Putamen (tissue), 1 donor: ENCODE measurements around the gene CERS6.
"Not testable (repeated sequence)": the region's sequence is repeated elsewhere in the genome, so short reads cannot be mapped to it uniquely, and the experiment has no call there.

Source experiments
- DNase-seq: peaks from one replicate; pipeline ENCODE4 v3.0.0-alpha.2; 2016; ENCODE audit warnings: low spot score

CERS6 gene

DNA sequence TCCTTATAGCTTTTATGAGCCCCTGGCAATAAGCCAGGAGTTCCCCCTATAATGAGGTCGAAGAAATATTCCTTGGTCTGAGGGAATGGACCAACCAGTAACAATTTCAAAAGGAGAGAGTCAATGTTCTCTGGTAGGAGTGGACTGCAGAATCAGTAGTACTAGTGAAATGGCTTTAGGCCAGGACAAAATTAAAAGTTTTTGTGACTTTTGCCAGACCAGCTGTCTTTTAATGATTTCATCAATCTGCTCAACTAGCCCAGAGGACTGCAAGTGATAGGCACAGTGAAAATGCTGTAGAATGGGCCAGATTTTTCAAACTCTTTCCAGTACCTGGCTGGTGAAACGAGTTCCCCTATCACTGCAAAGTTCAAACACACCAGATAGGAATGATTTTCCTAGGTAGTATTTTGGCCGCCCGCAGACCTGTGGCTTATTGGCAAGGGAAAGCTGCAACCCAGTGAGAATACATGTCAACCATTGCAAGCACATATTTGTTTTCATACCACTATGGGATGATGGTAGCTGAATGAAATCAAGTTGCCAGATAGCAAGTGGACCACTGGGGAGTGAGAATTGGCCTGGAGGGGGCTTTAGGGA, 45.5 kb downstream of the CERS6 start:
- no peak for DNase-seq

DNA sequence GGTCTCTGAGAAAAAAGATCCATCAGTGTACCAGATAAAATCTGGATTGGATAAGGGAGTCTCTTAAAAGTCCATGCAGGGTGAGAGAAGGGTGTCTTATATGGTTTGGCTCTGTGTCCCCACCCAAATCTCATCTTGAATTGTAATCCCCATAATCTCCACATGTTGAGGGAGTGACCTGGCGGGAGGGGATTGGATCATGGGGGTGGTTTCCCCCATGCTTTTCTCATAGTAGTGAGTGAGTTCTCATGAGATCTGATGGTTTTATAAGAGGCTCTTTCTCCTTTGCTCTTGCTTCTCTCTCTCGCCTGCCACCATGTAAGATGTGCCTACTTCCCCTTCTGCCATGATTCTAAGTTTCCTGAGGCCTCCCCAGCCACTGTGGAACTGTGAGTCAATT, 46.8 kb downstream of the CERS6 start:
- not testable (repeated sequence) for DNase-seq

DNA sequence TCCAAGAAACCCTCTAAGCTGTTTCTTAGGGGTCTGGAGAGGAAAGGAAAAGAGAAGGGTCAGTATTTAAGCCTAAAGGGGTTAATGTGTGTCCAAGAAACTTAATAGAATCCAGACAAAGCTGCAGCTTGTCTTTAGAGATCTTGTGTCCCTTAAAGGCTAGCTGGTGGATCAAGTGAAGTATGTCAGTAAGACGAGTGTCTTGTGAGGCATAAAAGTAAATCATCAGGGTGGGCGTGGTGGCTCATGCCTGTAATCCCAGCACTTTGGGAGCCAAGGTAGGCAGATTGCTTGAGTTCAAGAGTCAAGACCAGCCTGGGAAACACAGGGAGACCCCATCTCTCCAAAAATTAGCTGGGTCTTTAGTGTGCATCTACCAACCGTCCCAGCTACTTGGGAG, 47.8 kb downstream of the CERS6 start:
- no peak for DNase-seq

DNA sequence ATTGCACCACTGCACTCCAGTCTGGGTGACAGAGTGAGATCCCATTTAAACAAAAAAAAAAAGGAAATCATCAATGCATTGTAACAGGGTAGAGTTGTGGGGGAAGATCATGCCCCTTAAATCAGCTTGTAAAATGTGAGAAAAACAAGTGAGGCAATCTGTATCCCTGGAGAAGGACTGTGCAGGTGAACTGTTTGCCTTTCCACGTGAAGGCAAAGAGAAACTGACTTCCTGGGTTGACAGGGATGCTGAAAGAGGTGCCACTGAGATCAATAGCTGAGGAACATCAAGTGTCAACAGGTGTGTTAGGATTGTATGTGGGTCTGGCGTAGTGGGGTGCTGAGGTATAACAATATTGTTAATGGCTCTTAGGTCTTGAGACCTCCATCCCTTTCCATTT, 48.3 kb downstream of the CERS6 start:
- no peak for DNase-seq

DNA sequence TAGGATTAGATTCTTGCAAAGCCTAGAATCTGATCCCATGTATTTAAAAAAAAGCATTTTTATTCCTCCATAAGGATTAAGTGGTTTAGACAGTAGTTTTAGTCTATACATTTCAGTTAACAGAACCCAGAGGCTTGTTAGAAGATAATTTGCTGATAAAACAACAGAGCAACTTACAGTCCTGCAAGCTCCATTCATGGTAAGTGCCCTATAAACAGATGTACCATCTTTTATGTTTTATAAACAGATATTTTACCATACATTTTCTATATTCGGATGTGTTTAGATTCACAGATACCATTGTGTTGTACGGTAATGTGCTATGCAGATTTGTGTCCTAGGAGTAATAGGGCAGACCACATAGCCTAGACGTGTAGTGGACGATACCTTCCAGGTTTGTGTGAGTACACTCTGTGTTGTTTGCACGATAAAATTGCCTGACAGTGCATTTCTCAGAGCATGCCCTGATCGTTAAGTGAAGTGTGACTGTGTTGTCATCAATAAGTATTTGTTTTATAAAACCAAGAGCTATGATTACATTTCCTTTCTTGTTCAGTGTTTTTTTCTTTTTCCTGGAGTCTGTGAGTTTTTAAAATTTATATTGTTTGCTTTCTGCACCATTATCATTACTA, 54.2 kb downstream of the CERS6 start:
- no peak for DNase-seq

DNA sequence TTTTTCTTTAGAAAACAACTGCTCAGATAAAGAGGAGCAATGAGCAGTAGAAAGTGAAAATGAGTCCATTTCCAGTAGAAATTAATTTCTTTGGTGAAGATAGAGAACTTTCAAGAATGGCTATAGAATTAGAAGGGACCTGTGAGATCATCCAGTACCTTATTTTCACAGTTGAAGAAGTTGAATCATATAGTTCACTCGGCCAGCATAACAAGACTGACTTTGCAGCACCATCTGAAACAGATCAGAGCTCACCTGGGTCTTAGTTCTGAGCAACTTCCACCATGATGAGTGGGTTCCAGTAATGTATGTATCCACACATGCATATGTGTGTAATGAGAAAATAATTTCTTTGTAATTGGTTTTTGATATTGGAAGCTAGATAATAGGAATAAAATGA, 58.6 kb downstream of the CERS6 start:
- DNase-seq, result no peak

DNA sequence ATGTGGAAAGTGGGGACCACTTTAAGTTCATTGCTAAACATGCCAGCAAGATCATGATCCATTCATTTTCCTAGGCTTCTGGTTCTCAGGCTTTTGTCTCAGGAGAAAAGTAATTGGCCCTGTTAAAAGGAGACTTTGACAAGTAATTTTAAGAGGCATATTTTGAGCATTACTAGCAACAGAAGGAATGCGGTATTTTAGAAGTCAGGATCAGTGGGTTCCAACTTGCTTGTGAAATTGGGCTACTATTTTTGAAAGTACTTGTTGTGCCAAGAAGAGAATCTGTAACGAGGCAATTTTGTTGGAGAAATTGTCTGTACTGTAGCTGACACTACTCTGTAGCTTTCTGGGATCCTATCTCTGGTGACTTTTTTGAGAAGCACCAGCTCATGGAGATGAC, 59.4 kb downstream of the CERS6 start:
- DNase-seq, result peak; percentile 44

DNA sequence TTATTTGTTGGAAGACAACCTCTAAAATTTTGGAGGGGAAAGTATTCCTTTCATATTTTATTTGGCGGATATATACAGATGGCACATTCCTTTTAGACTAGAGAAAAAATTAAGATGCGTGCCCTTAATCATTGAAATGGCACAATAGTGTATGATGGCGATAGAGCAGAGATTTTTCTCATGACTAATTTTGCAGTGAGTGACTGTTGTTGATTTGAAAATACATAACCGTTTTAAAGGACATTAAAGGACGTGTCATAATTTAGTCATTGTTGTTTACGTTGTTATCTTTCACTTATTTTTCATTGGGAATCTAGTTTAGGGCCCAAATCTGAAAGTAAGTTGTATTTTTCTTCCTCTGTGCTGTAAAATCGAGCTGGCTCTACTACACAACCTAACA, 61.7 kb downstream of the CERS6 start:
- no peak for DNase-seq

DNA sequence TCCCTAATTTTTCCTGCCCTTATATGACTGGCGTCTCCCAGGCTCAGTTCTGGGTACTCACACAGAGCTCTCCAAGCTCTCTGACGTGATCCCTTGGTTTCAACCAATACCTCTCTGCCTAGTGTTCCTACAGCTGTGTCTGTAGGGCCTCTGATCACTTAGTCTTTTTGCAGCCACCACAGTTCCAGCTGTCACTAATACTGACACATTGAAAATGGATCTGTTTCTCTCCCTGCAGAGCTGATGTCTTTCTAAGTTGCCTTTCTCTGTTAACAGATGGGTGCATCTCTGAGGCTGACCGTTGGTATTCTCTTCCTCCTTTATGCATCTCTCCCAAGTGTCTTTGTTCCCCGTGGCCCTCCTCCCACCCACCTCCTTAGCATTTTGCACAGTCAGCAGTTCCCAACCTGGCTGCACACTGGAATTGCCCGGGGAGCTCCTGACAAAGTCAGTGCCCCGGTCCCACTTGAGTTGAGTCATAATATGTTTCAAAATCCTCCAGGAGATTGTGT, 62.5 kb downstream of the CERS6 start:
- peak; percentile 21 for DNase-seq

DNA sequence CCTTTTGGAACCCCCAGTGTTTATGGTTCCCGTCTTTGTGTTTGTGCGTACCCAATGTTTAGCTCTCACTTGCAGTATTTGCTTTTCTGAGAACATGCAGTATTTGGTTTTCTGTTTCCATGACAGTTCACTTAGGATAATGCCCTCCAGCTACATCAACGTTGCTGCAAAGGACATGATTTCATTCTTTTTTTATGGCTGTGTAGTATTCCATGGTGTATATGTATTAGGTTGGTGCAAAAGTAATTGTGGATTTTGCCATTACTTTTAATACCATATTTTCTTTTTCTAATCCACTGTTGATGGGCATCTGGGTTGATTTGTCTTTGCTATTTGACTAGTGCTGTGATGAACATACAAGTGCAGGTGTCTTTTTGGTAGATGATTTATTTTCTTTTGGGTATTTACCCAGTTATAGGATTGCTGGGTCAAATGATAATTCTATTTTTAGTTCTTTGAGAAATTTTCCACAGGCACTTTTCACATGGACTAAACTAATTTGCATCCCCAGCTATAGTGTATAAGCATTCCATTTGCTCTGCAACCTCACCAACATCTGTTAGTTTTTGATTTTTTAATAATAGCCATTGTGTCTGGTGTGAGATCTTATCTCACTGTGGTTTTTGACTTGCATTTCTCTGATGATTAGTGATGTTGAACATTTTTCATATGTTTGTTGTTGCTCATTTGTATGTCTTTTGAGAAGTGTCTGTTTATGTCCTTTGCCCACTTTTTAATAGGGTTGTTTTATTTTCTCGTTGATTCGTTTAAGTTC, 63.6 kb downstream of the CERS6 start:
- no peak for DNase-seq

DNA sequence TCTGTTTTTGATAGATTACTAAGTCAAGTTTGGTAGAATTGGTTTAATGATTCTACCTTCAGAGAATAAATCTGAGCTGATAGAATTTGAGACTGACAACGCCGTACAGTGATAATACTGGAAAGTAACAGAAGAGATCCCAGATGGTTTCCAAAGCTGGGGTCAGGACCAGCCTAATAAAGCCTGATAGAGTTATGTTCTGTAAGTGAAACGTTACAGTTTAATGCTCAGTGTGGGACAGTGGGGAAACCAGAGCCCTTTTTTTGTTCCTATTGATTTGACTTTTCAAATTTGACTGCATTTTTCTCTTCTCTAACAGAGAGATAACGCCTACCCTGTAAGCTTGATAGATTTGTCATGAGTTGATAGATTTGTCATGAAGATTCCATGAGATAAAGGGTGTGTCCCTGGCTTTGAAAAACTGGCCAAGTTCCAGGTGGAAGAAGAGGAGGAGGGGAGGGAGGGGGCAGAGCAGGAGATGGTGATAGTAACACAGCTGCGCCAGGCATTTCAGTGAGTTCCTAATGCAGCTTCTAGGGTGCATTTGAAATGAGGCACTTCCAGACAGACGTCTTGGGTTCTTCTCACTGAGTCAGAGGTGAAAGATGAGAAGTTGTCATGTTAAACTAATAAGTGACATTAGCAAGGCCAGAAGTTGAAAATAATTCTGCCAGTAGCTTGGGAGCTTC, 65.1 kb downstream of the CERS6 start:
- peak; percentile 58 for DNase-seq

DNA sequence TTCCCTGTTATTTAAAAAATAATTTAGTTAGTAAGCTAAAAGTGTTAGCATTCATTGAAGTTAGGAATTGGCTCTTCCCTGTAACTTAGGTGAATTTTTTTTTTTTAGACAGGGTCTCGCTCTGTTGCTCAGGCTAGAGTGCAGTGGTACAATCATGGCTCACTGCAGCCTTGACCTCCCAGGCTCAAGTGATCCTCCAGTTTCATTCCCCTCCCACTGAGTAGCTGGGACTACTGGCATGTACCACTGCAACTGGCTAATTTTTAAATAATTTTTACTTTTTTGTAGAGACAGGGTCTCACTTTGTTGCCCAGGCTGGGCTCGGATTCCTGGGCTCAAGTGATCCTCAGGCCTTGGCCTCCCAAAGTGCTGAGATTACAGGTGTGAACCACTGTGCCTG, 66.4 kb downstream of the CERS6 start:
- DNase-seq, result no peak

DNA sequence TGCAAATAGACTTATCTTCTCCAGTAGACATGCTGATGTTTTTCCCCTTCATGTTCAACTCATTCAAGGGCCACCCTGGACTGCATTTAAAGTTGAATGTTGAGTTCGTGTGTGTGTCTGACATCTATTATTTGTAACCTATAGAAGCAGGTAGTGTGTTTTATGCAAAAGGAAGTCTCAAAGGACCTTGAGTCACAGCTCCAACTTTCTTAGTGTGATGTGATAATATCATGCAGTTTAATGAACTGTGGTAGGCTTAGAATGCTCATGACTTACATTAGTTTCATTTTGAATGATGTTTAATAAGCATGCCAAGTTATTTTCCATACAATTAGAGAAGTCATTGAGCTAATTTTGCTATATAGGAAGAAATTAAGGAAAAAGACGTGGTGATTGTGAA, 67.9 kb downstream of the CERS6 start:
- no peak for DNase-seq

DNA sequence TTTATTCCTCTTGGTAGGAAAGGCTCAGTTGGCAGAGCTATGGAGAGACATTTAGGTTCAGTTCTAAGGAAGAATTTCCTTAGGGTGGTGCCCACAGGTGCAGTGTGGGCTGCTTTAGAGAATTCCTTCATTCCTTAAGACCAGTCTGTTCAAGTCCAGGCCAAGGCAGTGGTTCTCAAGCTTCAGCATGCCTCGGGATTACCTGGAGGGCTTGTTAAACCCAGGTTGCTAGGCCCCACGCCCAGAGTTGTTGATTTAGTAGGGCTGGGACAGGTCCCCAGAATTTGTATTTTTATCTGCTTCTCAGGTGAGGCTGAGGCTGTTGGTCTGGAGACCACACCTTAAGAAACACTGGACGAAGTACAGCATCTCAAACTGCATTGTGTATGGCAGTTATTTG, 68.9 kb downstream of the CERS6 start:
- DNase-seq, result no peak

DNA sequence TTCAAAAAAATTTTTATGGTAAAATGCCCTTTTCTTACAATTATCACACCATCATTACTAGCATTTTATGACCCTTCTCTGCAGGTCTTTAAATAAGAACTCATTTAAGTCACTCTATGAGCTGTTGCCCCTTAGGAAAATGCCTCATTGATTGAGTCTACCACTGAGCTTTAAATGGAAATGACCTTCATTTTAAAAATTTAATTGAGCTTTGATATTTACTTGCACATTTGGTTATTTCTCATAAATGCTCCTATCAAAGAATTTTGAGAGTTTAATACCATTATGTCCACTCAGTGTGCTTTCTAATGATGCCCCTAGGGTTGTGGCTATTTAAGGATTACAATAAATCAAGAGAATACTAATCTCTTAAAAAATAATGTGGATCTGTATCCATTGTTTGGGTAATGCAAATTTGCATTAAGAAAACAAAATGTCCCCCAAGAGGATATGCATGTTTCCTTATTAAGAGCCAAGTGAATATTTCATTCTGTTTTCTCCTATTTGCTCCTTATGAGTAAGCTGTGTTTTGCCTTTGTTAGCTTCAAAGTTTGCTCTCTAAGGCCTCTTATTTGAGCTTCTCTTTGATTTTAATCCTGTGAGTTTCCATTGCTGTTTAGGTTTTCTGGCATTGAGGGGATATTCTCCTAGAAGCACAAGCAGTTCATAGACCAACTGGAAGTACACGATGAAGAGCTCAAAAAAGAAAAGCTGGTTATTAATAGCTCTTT, 69.8 kb downstream of the CERS6 start:
- DNase-seq, result no peak

DNA sequence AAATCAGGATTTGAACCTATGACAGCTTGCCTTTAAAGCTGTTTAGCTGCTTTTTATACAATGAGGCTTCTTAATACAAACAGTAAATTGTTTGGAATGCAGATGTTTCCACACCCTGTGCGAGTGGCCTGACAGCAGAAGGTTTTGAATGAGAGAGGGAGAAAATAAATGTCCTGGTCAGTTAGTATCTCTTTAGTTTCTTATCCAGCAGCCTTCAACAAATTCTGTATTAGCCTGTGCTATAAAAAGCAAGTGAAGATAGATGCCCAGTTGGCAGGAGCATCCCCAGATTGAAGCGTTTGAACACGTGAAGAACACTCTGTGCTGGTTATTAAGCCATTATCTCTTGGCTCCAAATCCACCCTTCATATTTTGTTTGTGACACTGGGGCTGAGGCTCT, 70.6 kb downstream of the CERS6 start:
- DNase-seq, result no peak

DNA sequence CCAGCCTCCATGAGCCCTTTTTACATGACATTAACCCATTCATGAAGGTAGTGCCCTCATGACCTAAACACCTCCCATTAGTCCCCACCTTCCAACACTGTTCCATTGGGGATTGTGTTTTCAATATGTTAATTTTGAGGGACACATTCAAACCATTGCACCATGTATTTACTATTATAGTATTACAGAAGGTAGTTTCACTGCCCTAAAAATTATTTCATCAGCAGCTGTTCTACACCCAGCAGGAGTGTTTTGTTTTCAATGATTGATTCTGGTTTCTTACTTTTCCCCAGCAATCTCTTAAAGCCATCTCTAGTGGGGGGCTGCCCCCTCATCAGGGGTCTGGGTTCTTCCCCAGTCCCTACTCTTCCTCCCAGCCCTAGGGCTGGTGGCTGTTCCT, 71.9 kb downstream of the CERS6 start:
- DNase-seq, result no peak

DNA sequence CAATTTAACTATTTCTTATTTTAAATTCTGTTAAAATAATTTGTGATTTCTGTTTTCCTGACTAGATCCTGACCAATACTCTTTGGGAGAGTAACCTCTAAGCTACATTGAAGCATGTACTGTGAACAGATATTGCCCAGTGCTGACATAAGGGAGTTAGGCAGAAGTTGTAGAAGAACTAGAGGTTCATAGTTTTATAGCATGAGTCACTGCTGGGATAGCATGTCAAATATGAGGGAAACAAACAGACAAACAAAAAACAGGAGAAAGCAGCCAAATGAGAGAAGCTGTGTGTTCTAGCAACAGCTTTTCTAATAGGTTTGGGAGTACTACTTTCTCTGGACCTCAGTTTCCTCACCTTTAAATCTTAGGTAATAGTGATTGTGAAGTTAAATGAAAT, 72.4 kb downstream of the CERS6 start:
- no peak for DNase-seq

DNA sequence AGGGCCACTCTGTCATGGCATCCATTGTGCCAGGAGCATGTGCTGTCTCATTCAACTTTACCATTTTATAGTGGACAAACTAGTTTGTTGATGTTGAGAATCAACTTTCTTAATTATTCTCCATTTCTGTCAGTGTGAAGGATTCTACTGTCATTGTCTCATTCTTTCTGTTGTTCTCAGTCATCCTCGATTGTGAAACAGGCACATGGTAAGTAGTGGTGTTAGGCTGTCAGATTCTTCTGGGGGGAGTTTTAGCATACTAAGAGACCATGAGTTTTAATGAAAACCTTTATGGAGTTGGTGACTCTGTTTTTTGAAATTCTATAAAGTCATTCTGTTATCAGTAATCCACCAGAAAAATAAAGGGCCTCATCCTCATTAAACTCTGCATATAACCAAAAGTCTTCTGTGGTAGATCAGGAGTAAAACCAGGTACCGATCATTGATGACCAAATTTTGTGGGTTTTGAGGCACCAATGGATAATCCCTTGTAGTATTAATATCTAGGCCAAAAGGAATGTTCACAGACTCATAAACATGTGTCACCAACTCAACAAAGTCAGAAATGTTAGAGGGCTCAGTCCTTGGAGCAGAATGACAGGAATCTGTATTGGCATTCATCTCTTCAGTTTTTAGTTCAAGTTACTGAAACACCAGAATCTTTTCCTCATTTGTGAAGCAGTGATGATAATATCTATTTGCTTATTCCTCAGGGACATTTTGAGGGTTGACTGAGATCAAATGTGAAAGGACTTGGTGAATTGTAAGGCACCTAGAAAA, 73.2 kb downstream of the CERS6 start:
- no peak for DNase-seq

DNA sequence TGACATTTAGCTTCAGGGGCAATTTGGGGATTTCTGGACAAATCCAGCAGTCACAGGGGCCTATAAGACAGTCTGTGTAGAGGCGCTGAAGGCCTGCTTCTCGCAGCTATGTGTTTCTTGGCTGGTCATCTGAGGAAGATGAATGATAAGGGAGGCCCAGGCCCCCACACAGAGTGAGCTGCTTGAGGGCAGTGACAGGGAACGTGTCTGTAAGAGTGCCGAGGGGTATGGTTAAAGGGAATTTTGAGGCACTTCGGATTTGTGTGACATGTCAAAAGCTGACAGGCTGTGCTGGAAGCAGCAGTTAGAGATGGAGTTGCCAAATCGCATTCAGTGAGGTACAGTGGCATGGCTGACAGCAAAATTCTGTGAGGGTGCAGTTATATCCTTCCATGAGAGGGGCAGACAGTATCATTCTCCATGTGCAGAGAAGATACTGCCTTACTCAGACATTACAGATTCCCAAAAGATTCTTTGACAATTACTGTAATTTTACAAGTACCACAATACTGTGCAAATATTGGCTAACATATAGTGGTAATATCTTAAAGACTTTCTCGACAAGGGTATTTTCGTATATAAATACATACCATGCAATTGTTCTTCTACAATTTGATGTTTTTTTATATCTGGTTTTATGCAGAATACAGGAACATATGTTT, 74.0 kb downstream of the CERS6 start:
- no peak for DNase-seq
